Lower lobe of right lung (tissue), 2 donors: Measurements from ENCODE around the gene FBXW11. TPM values are rescaled to one million over a fixed set of nuclear protein-coding genes. Genes with fewer than 3 reads are reported as not detected.
"Not testable (repeated sequence)": the region's sequence is repeated elsewhere in the genome, so short reads cannot be mapped to it uniquely, and the experiment has no call there.

Experiments
- ATAC-seq, 2 donors: fragments of 200-7000 bp; cut with Tn5 transposase; one replicate each; pipeline ENCODE4 v1.9.1; 2020 to 2022; ENCODE audit warnings: mild to moderate bottlenecking in 2 of 2, moderate library complexity in 2 of 2
- DNase-seq: peaks from one replicate; pipeline ENCODE4 v3.0.0-alpha.2; 2020
- H3K27ac ChIP-seq: fragments of 200-600 bp; one replicate; pipeline ENCODE4 v1.8.0; 2022
- H3K27me3 ChIP-seq: fragments of 200-600 bp; one replicate; pipeline ENCODE4 v1.8.0; 2022; ENCODE audit warnings: low read depth
- H3K36me3 ChIP-seq: fragments of 200-600 bp; one replicate; pipeline ENCODE4 v1.8.0; 2022; ENCODE audit warnings: mild to moderate bottlenecking
- H3K4me1 ChIP-seq: fragments of 200-600 bp; one replicate; pipeline ENCODE4 v1.8.0; 2022
- H3K4me3 ChIP-seq: fragments of 200-600 bp; one replicate; pipeline ENCODE4 v1.8.0; 2022; ENCODE audit warnings: mild to moderate bottlenecking
- H3K9me3 ChIP-seq: fragments of 200-600 bp; one replicate; pipeline ENCODE4 v1.8.0; 2022
- intact Hi-C: fragments of 100-400 bp; cut with DNase I; formaldehyde crosslinking; loops from one replicate; pipeline ENCODE4 v1.11.0; 2022
- total RNA-seq: library from RNA; stranded (reverse); fragmentation: NEBNext Ultra II Directional; extraction: Animal tissue kit (Norgen Biotek cat#: 25700); gene quantifications from one replicate; pipeline ENCODE4 v1.2.1, GENCODE V29; 2021
- TF ChIP-seq, protein P1 (sequence below): fragments of 200-600 bp; IDR thresholded peaks from one replicate; pipeline ENCODE4 v1.8.0; 2022; ENCODE audit warnings: antibody characterized with exemption, mild to moderate bottlenecking
- donor health status: DM: no; HTN: yes; CAD: no; lungs with severe emphysema.

The FBXW11 gene
- total RNA-seq, 1 donor from 2014 or later, result 52.8 TPM

DNA sequence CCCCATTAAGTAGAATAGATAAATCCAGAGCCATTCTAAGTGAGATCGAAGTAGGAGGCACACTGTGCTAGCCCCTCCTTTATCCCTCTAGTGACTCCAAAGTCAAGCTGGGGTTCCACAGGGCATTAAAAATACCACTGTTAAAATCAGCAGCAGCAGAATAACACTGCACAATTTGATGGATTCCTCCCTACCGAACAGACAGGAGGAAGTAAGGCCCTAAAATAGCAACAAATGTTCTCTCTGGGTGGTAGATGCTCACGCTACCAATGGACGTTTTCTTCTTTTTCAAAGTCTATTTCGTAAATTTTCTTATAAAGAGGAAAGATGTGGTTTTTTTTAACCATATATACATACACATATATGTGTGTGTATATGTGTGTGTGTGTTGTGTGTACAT is 54.4 kb downstream of the FBXW11 start:
- Histone ChIP-seq H3K4me1 (peaks cover 43% of the 10 kb centered on the region), H3K4me3 (no peak overlapping the region), H3K27me3 (no peaks in the 10 kb centered on the region), H3K27ac (no peak overlapping the region), H3K36me3 (no peaks in the 10 kb centered on the region), H3K9me3 (no peaks in the 10 kb centered on the region)
- intact Hi-C loops, result no loop called here
- TF ChIP-seq, protein P1, sequence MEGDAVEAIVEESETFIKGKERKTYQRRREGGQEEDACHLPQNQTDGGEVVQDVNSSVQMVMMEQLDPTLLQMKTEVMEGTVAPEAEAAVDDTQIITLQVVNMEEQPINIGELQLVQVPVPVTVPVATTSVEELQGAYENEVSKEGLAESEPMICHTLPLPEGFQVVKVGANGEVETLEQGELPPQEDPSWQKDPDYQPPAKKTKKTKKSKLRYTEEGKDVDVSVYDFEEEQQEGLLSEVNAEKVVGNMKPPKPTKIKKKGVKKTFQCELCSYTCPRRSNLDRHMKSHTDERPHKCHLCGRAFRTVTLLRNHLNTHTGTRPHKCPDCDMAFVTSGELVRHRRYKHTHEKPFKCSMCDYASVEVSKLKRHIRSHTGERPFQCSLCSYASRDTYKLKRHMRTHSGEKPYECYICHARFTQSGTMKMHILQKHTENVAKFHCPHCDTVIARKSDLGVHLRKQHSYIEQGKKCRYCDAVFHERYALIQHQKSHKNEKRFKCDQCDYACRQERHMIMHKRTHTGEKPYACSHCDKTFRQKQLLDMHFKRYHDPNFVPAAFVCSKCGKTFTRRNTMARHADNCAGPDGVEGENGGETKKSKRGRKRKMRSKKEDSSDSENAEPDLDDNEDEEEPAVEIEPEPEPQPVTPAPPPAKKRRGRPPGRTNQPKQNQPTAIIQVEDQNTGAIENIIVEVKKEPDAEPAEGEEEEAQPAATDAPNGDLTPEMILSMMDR, result no peak
- ATAC-seq, result no peak
- no peak for DNase-seq

DNA sequence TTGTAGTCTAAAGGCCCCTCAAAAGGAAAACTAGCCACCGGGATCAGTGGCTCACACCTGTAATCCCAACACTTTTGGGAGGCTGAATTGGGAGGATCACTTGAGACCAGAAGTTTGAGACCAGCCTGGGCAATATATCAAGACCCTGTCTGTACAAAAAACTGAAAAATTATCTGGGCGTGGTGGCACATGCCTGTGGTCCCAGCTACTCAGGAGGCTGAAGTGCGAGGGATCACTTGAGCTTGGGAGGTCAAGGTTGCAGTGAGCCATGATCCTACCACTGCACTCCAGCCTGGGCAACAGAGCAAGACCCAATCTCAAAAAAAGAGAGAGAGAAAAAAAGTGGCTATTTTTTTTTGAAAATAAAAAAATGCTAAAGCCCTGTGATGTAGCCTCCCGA is 55.2 kb downstream of the FBXW11 start:
- intact Hi-C loops, result no loop called here

DNA sequence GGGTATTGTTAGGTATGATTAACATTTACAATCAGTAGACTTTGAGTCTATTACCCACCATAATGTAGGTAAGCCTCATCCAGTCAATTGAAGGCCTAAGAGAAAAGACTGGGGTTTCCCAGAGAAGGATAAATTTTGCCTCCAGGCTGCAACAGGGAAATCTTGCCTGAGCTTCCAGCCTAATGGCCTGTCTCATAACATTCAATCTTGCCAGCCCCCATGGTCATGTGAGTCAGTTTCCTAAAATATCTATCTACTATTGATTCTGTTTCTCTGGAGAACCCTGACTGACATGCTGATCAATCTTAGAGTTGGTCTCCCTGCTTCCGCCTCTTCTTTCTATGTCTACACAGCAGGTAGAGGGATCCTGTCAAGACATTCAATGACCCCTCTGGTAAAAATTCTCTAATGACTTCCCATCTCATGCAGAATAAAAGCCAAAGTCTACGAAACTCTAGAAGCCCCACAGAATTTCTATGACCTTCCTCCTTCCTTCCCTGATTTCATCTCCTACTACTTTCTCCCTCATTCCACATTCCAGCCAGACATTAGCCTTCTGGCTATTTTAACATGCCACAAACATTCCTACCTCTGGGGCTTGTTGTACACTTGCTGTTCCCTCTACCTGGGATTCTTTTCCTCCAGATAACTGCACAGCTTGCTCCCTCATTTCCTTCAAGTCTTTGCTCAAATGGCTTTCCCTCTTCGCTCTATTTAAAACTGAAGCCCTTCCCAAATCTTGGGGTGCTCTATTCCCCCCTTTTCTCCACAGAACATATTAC is 60.2 kb downstream of the FBXW11 start:
- Histone ChIP-seq H3K27ac (no peak overlapping the region), H3K36me3 (no peaks in the 10 kb centered on the region), H3K4me3 (no peak overlapping the region), H3K9me3 (no peaks in the 10 kb centered on the region), H3K27me3 (no peaks in the 10 kb centered on the region), H3K4me1 (no peaks in the 10 kb centered on the region)
- ATAC-seq, result no peak
- intact Hi-C loops, result no loop called here
- TF ChIP-seq, protein P1, result no peak
- DNase-seq, result no peak

More for the DNA sequence above, 55.2 kb downstream of the FBXW11 start:
- DNase-seq, result no peak
- no peaks in the 10 kb centered on the region for H3K27me3 ChIP-seq
- H3K27ac ChIP-seq, result no peak overlapping the region
- no peaks in the 10 kb centered on the region for H3K36me3 ChIP-seq
- no peak overlapping the region for H3K4me3 ChIP-seq
- ATAC-seq, result no peak
- TF ChIP-seq, protein P1, result no peak
- peaks cover 35% of the 10 kb centered on the region for H3K4me1 ChIP-seq
- H3K9me3 ChIP-seq, result no peaks in the 10 kb centered on the region

DNA sequence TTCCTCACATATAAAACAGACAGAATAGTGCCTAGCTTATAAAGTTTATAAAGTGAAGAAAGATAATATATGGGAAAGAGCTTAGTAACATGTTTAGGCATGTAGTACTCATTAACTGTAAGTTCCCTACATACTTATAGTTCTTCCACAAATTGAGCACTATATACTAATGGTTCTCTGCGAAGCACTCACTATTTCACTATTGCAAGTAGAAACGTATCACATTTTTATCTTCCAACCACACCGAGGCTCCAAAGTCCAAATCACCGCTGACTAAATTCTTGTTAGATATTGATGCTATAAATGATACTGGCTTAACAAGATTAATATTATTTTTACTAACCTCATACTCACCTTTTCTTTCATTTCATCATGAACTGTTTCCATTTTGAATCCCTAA is 61.0 kb downstream of the FBXW11 start:
- DNase-seq, result no peak
- ATAC-seq, result no peak
- TF ChIP-seq, protein P1, result no peak
- H3K4me3 ChIP-seq, result no peak overlapping the region
- no peaks in the 10 kb centered on the region for H3K36me3 ChIP-seq
- no peaks in the 10 kb centered on the region for H3K9me3 ChIP-seq
- H3K4me1 ChIP-seq, result peaks cover 6% of the 10 kb centered on the region
- intact Hi-C loops, result no loop called here
- no peaks in the 10 kb centered on the region for H3K27me3 ChIP-seq
- H3K27ac ChIP-seq, result no peak overlapping the region

DNA sequence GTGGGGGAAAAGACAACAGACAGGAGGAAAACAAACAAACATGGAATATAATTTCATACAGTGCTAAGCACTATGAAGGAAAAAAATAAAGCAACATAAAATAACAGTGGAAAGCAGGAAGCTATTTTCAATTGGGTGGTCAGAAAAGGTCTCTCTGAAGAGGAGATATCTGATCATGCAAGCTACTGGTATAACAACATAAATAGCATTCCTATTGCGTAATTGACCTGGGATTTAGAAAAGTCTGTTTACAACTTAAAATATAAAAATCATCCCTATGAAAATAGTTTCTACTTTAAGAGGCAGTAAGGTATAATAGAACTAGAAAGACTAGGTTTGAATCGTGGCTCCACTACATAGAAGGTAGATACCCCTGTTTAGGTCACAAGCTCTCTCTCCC is 61.4 kb downstream of the FBXW11 start:
- Histone ChIP-seq H3K36me3 (no peaks in the 10 kb centered on the region), H3K9me3 (no peaks in the 10 kb centered on the region)

DNA sequence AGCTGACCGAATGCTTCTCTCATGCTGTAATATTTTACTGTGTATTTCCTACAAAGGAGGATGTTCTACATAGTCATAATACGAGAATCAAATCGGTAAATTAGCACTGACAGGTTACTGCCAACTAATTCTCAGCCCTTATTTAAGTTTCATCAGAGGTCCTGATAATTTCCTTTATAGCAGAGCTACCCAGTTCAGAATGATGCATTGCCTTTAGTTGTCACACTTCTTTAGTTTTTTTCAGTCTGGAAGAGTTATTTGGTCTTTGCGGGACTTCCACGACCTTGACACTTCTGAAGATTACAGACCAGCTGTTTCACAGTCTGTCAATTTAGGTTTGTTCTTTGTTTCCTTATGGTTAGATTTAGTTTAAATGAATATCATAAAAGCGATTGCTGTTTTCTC is 64.3 kb downstream of the FBXW11 start:
- H3K27ac ChIP-seq, DNase-seq, intact Hi-C loops, H3K9me3 ChIP-seq, H3K36me3 ChIP-seq, ATAC-seq, H3K27me3 ChIP-seq, H3K4me3 ChIP-seq: not testable (repeated sequence)
- H3K4me1 ChIP-seq, result peaks cover 11% of the 10 kb centered on the region

More for the DNA sequence above, 61.4 kb downstream of the FBXW11 start:
- H3K27ac ChIP-seq, result no peak overlapping the region
- H3K4me1 ChIP-seq, result peaks cover 10% of the 10 kb centered on the region
- no peaks in the 10 kb centered on the region for H3K27me3 ChIP-seq
- no peak overlapping the region for H3K4me3 ChIP-seq
- TF ChIP-seq, protein P1, result no peak
- ATAC-seq, result no peak
- intact Hi-C loops, result no loop called here
- no peak for DNase-seq

DNA sequence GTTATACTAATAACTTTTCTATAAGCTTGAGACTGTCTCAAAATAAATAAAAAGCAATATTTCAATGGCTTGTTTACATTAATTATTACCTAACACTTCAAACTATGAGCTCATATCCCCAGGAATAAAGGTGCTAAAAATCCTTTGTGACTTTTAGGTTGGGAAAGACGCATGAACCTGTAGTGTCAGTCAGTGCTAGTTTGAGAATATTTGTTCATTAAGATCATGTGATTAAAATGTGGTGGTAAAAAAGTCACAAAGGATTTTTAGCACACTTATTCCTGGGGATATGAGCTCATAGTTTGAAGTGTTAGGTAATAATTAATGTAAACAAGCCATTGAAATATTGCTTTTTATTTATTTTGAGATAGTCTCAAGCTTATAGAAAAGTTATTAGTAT is 64.8 kb downstream of the FBXW11 start:
- H3K27me3 ChIP-seq, intact Hi-C loops, H3K27ac ChIP-seq, H3K36me3 ChIP-seq, H3K4me3 ChIP-seq, H3K9me3 ChIP-seq, DNase-seq: not testable (repeated sequence)
- H3K4me1 ChIP-seq, result peaks cover 11% of the 10 kb centered on the region
- peak; percentile 58 to 76 for ATAC-seq

DNA sequence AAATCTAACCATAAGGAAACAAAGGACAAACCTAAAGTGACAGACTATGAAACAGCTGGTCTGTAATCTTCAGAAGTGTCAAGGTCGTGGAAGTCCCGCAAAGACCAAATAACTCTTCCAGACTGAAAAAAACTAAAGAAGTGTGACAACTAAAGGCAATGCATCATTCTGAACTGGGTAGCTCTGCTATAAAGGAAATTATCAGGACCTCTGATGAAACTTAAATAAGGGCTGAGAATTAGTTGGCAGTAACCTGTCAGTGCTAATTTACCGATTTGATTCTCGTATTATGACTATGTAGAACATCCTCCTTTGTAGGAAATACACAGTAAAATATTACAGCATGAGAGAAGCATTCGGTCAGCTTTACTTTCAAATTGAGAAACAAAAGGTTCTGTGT is 65.2 kb downstream of the FBXW11 start:
- H3K36me3 ChIP-seq, H3K27me3 ChIP-seq, intact Hi-C loops, H3K9me3 ChIP-seq, H3K27ac ChIP-seq, H3K4me3 ChIP-seq, DNase-seq: not testable (repeated sequence)
- ATAC-seq, result peak in 1 of 2 donors; percentile 26
- peaks cover 11% of the 10 kb centered on the region for H3K4me1 ChIP-seq
